HG03108 (cell line): ENCODE data around the gene EPDR1.

Source experiments
- ATAC-seq: cut with Tn5 transposase; IDR thresholded peaks from one replicate; pipeline ENCODE4 v1.9.1; 2021; ENCODE audit warnings: moderate library complexity; ENCODE audit not compliant: unreplicated experiment

Gene EPDR1

DNA sequence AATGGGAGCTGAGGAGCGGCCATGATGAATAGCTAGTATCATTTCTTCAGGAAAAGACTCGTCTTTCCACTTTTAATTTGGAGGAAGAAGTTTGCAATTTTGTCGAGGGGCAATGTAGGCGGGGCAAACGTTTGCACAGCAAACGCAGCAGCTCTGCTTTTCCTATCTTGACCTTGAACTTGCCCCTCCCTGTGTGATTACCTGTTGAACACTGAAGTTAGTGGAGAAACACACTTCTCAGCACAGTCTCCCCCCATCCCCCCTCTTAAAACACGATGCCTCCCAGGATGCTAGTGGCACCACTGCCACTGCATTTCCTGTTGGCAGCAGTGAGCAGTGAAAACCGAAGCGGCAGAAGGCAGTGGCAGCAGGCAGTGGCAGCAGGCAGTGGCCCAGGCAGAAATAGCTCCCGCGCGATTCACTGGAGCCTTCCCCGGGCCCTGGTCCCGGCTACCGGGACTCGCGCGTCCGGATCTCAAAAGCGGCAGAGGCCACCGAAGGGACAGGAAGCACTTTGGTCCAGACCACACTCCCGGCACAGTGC is at the start of gene EPDR1:
EPDR1 (plus strand) TSS at position 336 of the 544 bp plus-strand sequence. CDS start 300 bp downstream, outside the sequence.
- ATAC-seq: peak; percentile 51

DNA sequence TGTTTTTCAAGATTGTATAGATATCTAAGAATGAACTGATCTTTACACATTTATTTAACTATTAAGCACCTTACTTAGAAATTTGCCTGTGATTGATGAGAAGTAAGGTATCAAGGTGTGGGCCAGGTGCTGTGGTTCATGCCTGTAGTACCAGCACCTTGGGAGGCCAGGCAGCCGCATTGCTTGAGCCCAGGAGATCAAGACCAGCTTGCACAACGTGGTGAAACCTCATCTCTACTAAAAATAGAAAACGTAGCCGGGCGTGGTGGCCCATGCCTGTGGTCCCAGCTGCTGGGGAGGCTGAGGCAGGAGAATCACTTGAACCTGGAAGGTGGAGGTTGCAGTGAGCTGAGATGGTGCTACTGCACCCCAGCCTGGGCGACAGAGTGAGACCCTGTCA is 38.4 kb upstream of the EPDR1 start:
- ATAC-seq: no peak

DNA sequence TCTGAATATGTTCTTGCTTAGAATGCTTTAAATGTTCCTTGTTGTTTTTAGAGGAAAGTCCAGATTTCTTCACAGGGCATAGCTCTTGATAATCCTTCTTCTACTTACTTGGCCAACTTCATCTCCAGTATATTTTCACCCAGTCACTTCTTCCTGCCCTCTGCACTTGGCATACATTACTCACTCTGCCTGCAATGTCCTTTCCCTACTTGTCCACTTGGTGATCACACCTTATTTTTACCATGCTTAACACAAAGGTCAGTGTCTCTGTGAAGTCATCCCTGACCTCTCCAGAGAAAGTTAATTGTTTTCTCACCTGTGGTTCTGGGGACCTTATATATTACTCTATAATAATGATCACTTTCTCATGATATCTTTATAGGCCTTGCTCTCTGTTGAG is 27.1 kb upstream of the EPDR1 start:
- no peak for ATAC-seq

DNA sequence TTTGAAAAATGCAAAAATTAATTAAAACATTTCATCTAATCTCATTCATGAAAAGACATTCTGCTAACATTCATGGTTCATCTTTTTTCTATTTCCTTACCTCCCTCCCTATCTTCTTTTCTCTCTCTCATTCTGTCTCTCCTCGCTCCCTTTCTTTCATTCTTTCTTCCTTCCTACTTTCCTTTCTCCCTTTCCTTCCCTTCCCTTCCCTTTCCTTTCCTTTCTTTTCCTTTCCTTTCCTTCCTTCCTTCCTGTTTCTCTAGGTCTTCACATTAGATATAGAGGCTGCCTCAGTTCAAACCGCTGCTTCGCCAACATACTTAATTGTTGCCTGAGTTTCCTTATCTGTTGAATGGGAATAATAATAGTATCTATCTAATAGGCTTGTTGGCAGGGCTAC is 25.8 kb upstream of the EPDR1 start:
- ATAC-seq: no peak

DNA sequence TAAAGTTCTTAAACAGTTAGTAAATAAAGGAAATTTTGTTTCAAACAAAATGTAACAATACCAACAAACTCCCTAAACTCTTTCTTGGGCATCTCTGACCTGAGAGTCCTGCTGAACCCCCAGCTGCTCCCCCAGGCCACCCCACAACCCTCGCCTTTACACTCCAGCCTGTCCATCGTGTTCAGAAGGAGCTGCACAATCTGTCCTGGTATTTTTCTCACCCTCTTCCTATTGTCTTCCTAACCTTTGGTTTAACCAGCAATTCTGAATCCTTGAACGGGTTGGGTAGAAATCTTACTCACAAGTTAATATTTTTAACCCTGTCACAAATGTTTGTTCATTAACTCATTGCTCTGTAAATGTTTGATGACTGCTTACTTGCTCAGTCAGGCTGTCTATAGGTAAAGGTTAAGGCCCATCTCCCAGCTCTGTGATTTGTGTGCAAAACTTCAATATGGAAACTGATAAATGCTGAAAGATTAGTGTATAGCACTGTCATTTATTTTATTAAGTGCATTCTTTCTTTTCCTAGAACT is 20.7 kb upstream of the EPDR1 start:
- no peak for ATAC-seq

DNA sequence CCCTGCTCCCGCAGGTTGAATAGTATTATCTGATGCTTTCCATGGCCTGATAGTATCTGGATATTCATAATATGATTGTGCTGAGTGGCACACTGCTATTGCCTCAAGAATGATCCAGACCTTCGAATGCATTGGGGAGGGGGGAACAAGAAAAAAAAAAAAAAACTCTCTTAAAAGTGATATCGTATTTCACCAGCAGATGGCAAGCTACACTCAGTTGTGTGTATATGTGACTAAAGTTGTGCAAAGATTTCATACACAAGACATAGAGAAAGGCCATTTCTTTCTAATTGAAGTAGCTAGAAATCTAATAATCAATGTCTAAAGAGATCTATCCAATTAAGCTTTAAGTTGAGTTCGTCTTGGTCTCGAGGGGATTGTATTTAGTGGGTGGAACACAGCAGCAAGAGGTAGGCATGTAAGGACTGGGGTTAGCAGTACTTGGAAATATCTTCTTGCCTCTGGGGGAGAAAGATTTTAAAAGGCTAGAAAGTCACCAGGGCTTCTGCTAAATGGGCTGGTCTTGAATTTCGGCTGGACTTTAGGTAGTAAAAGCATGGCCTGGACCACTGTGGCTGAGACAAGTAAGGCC is 19.1 kb upstream of the EPDR1 start:
- ATAC-seq: no peak

DNA sequence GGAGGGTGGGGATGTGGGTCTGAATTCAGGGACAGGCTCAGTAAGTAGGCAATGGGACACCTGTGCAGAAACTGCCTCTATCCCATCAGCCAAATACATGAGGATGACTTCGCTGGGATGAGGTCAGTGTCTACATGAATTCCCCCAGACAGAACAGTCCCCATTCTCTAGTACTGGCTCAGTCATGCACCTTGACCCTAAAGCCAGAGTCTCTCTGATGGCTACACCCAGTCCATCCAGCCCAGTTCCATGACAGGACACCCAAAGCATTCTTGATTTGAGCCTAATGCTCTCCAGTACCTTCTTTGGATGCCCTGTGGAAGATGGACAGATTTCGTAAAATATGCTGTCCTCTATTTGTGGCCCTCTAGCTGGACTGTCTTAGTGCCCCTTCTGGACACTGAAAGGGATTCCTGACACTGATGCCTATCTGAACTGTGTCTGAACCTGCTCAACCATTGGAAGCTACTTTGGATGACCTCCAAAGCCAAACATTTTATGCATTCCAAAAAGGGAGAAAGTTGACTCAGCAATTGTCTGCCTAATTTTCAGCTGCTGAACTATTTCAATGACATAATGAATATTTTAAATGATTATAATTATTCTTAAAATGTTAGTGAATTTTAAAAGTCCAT is 18.4 kb upstream of the EPDR1 start:
- ATAC-seq: no peak

DNA sequence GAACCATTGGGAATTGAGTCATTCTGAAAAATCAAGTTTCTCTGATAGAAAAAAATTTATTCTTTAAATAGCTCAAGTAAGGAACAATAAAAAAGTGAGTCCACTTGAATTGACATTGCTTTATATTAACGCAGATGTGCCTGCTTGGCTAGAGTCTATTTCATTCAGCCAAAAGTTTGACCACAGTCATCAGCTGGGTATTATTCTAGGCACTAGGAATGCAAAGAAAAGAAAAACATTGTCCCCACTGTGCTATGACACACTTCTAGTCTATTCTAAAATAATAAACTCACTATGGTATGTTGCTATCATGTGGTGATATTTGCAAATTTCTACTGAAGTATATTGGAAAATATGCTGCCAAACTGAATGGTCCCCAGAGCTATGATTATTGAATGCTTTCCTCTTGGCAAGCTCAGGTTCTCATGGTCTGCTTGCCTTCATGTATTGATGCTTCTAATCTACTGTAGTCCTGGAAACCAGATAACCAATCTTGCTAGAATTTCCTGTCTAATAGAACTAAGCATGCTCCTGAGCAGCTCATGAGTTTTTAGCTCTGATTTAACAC is 12.1 kb upstream of the EPDR1 start:
- ATAC-seq: no peak

DNA sequence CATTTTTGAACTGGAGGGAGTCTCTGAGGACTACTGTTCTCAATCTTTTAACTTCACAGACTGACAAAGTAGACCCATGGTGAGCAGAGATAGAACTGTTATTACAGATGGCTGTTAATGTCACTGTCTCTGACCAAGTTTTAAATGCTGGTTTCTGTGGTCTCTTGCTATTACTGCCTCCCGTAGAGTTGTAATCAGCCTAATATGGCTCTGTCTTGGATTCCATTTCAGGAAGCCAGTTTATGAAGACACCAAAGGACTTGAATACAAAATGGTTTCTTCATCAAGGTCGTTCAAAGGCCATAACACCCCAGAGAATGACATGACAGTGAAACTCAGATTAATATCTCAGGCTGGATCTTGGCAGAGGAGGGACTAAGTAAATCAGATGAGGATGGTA is 7.7 kb upstream of the EPDR1 start:
- ATAC-seq: no peak

DNA sequence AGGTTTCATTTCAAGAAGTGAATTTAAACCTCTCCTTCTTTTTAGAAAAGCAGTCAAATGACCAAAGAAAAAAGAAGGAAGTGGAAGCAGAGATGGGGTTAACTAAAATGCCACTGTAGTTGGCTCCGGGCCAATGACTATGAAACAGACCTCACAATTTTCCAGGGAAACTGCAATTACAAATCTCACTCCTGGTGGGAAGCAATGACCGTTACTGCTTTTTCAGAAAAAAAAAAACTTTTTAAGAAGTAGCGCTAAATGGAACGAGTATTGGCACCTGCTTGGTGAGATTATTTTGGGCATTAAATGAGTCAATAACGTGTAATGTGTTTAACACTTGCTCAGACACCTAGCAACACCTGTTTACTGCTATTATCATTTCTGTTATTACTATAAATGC is 5.0 kb upstream of the EPDR1 start:
- no peak for ATAC-seq

DNA sequence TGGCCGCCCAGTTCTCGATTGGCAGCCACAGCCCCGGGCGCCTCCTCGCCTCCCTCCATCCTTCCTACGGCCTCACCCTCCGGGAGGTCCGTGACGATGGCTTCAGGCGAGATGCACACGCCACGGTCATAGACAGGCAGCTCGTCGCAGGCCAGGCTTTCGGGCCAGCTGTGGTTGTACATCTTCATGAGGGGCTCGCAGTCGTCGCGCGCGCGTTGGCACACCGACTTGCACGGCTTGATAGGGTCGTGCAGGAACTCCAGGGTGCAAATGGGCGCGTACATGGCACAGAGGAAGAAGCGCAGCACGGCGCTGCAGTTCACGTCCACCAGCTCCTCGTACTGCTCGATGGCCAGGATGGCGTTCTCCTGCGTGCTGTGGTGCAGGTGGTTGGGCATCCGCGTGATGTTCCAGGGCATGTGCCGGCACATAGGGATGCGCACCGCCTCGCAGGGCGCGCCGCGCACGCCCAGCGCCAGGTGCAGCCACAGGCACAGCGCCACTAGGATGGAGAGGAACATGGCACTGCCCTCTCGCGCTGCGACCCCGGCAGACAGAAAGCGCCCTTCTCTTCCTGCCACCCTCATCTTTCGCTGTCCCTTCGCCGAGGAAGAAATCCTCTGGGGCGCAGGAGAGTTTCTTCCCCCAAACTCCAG is 4.3 kb upstream of the EPDR1 start:
- no peak for ATAC-seq

DNA sequence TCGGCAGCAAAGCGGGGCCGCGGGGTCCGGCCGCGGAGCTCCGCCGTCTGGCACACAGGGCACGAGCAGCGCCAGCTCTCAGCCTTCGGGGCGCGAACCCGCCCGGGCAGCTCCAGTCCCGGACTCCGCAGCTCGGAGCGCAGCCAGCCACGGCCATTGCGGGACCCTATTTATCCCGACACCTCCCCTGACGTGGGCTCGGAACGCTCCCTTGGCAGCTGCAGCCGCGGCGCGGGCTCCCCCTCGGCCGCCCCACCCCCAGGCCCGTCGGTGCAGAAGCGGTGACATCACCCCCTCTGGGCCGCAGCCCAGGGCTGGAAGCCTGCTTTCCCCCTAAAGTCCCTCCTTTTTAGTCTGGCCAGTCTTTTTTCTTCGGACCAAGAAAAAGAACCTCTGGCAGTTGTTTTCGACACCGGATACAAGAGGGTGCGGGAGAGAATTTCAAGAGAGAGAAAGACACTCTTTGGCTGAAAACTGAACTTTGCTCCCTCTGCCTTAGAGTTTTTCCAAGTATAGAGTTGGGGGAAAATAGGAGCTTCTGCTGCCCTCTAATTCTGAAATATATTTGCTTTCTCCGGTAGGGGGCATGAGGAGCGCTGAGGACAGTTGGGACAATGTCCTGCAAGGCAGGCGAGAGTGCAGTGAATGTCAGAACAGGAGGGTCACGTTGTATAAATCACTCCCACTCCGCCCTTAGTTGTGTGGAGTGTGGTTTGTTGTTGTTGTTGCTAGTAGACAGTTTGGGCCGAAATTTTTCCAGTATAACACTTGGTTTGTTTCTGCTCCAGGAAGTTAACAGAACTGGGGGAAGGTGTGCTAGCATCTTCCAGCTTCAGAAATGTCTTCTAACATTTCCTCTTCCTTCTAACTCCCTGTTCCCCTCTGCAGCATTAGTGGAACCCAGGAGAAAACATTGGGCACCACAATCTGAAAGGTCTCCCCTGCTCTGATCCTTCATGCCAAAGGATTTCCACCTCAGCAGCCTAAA is 3.5 kb upstream of the EPDR1 start, which contains the start of gene SFRP4:
SFRP4 (minus strand) TSS at position 145 of the 988 bp plus-strand sequence. CDS start 280 bp downstream, outside the sequence.
- ATAC-seq: no peak

DNA sequence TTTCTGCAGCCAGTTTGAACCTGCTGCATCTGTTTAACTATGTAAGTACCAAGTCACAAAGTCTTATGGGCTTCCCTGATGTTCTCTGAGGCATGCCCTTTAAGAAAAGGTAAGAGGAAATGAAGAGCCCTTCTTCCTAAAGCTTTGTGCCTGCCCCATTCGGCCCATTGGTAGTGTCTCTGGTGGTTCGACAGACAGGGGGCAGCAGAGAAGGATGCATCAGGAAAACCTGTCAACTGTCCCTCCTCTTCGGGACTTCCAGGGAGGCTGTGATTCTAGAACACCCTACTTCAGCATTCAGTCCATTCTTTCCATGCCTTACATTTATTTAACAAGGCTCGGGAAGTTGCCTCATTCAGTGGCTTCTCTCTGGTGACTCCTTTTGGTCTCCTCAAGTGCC is 1.9 kb upstream of the EPDR1 start:
- no peak for ATAC-seq

DNA sequence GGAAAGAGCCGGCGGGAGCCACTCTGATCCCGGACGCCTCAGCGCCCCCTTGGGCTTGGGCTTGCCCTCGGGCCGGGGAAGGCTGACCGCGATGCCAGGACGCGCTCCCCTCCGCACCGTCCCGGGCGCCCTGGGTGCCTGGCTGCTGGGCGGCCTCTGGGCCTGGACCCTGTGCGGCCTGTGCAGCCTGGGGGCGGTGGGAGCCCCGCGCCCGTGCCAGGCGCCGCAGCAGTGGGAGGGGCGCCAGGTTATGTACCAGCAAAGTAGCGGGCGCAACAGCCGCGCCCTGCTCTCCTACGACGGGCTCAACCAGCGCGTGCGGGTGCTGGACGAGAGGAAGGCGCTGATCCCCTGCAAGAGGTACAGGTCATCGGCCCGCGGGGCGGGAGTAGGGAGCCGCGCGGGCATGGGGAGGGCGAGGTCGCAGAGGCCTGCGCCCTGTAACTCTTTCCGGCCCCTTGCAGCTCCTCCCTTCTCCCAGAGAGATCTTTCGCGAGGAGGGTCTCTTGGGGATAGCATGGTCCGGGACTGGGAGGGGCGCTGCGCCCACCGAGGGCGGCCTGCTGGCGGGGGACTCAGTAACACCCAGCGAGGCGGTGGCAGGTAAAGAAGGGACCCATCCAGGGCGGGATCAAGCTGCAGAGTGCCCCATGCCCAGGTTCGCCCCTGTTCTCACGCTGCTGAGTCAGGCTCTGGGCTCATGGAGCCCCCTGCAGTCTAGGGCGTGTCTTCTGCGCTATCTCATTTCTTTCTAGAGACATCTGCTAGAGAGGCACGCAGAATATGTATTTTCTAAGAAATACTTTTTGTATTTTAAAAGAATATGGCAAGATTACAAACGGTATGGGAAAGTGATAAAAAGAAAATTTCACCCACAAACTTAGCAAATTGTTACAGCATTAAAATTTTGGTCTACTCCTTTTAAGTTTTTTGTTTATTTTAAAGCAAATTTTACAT is 687 bp downstream of the EPDR1 start:
- peak; percentile 50 for ATAC-seq

DNA sequence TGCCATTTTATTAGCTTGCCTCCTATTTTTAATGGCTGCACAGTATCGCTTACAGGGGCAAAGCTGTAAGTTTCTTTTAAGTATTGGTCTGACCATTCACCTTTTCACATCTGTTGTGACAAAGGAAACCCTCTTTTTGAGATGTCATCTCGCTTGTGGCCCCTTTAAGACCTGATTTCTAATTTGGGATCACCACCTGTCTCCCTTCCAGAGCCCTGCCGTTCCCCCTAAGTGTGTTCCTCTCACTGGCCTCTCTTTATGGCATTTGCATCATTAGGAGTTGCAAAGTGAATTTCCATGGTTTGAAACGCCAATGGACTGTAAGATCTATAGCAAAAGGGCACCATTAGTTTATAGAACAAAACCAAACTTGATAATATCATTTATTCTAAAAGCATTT is 1.4 kb downstream of the EPDR1 start:
- no peak for ATAC-seq

DNA sequence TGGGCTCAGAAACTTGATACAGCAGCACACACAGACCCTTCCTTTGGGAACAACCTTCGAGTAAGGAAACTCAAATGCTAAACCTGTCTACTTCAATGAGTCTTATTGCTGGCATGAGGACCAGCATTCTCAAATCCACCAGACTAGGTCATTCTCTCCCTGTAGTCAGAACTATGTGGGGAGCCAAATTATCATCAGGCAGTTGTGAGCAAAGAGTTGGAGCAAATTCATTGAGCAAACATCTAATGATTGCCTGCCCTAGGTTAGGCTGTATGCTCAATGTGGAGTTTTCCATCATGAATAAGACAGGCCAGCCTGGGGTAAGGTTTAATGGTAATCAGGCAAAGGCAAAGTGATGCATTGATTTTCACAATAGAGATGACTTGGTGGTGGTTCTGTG is 3.6 kb downstream of the EPDR1 start:
- no peak for ATAC-seq

DNA sequence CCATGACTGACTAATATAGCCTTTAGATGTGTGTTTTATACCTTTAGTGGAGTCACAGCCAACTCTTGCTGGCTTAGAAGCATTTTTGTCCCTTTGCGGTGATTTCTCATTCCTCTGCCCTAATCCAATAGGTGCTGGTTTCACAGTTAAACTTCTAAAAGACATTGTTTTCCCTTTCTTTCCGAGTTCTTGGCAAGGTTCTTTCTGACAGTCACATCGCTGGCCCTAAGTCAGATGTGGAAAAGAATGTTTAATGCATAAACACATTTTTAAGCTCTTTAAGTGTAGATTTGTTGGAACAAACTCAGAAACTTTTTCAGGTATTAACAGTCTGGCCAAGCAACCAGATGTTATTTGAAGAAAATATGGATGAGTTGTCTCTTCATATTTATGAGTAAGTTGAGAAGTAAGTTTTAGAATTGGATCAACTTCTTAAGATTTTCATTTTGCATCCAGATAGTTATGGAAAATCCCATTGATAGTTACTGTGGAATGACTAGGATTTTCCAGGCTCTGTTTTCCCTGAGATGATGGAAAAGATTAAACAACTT is 4.1 kb downstream of the EPDR1 start:
- ATAC-seq: no peak

DNA sequence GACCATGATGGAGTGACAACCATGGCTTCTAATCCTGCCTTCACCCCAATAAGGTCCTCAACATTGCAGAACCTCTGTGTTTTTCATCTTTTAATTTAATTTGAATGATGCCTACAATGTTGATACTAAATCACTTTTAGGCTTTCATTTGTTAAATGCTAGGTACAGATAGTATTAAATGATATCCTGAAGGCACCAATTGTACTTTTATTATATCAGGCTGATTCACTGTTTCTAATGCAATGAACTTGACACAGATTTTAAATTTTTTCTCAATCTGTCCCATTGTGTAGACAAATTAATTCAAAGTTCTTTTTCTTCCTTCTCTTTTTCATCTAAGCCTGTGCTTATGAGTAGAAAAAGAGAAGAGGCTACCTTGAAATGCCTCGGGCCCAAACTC is 5.2 kb downstream of the EPDR1 start:
- no peak for ATAC-seq
